Colonic mucosa (tissue), 4 donors: ENCODE data around the gene TPRG1L. TPM values are rescaled to one million over a fixed set of nuclear protein-coding genes. Genes with fewer than 3 reads are reported as not detected.

ENCODE experiments used
- DNase-seq: peaks from one replicate; pipeline ENCODE4 v3.0.0-alpha.2; 2020
- H3K27ac ChIP-seq: fragments of 200-600 bp; one replicate; pipeline ENCODE4 v1.8.0; 2021
- H3K27me3 ChIP-seq: fragments of 200-600 bp; one replicate; pipeline ENCODE4 v1.8.0; 2021
- H3K36me3 ChIP-seq: fragments of 200-600 bp; one replicate; pipeline ENCODE4 v1.8.0; 2021
- H3K4me1 ChIP-seq: fragments of 200-600 bp; one replicate; pipeline ENCODE4 v1.8.0; 2021; ENCODE audit warnings: mild to moderate bottlenecking
- H3K4me3 ChIP-seq: fragments of 200-600 bp; one replicate; pipeline ENCODE4 v1.8.0; 2021
- H3K9ac ChIP-seq, 2 donors: one replicate each; pipeline ENCODE4 v1.7.0; 2013; ENCODE audit warnings: control low read depth in 2 of 2, low read depth in 2 of 2, low read length in 2 of 2
- H3K9me3 ChIP-seq: fragments of 200-600 bp; one replicate; pipeline ENCODE4 v1.8.0; 2021
- intact Hi-C: fragments of 100-400 bp; cut with DNase I; formaldehyde crosslinking; loops from one replicate; pipeline ENCODE4 v1.14.1; 2022
- total RNA-seq, 2 donors: library from RNA; stranded (reverse); fragmentation: NEBNext Ultra II Directional in 1 of 2; extraction: Animal tissue kit (Norgen Biotek cat#: 25700) in 1 of 2; gene quantifications; one replicate each; pipeline ENCODE4 v1.2.1, GENCODE V29; 2021
- TF ChIP-seq, protein P1 (sequence below): fragments of 200-600 bp; IDR thresholded peaks from one replicate; pipeline ENCODE4 v1.8.0; 2022; ENCODE audit warnings: antibody characterized with exemption, mild to moderate bottlenecking
- donor health status: healthy.
- donor health status: DM: no; HTN: no; CAD: no.
- donor health status: DM: no; HTN: no; CAD: no.

The TPRG1L gene
- total RNA-seq, 2 donors from 2014 or later, result 63.0 to 81.5 TPM

DNA sequence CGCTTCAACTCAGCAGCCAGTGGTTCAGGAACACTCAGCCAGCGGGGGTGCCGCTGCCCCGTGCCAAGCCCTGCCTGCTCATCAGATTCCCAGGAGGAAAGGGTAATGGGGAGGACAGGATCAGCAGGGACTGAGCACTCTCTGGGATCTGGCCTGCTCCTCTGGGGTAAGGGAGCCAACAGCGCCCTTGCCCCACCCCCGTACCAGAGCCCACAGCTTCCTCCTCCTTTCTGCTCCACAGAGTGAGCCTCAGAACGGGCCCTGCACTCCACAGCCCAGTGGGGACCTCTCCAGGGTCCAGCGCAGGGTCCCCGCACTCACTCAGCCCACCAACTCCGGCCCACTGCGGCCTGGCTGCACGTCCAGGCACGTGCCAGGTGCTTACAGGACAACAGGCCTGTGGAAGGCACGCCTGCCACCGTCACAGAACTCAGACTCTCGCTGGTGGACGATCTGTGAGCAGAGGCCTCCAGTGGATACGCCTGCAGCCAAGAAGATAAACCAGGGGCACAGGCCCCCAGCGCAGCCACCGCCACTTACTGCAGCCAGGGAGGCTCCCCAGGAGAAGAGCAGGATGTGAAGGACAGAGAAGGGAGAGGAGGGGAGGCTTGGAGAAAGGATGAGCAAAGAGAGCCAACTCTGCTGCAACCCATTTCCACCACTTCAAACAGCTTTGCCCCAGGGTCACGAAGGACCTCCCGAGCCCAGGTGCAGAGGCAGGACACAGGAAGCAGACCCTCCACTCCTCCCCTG lies 15.6 kb upstream of the TPRG1L start:
- no peak for DNase-seq
- no peaks in the 10 kb centered on the region for H3K9me3 ChIP-seq
- H3K4me1 ChIP-seq, result peaks cover 8% of the 10 kb centered on the region
- H3K4me3 ChIP-seq, result no peak overlapping the region
- TF ChIP-seq, protein P1, sequence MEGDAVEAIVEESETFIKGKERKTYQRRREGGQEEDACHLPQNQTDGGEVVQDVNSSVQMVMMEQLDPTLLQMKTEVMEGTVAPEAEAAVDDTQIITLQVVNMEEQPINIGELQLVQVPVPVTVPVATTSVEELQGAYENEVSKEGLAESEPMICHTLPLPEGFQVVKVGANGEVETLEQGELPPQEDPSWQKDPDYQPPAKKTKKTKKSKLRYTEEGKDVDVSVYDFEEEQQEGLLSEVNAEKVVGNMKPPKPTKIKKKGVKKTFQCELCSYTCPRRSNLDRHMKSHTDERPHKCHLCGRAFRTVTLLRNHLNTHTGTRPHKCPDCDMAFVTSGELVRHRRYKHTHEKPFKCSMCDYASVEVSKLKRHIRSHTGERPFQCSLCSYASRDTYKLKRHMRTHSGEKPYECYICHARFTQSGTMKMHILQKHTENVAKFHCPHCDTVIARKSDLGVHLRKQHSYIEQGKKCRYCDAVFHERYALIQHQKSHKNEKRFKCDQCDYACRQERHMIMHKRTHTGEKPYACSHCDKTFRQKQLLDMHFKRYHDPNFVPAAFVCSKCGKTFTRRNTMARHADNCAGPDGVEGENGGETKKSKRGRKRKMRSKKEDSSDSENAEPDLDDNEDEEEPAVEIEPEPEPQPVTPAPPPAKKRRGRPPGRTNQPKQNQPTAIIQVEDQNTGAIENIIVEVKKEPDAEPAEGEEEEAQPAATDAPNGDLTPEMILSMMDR, result no peak
- no peaks in the 10 kb centered on the region for H3K36me3 ChIP-seq
- no peak overlapping the region for H3K9ac ChIP-seq
- H3K27ac ChIP-seq, result no peak overlapping the region
- intact Hi-C loops, result no loop called here
- peaks cover 7% of the 10 kb centered on the region for H3K27me3 ChIP-seq

DNA sequence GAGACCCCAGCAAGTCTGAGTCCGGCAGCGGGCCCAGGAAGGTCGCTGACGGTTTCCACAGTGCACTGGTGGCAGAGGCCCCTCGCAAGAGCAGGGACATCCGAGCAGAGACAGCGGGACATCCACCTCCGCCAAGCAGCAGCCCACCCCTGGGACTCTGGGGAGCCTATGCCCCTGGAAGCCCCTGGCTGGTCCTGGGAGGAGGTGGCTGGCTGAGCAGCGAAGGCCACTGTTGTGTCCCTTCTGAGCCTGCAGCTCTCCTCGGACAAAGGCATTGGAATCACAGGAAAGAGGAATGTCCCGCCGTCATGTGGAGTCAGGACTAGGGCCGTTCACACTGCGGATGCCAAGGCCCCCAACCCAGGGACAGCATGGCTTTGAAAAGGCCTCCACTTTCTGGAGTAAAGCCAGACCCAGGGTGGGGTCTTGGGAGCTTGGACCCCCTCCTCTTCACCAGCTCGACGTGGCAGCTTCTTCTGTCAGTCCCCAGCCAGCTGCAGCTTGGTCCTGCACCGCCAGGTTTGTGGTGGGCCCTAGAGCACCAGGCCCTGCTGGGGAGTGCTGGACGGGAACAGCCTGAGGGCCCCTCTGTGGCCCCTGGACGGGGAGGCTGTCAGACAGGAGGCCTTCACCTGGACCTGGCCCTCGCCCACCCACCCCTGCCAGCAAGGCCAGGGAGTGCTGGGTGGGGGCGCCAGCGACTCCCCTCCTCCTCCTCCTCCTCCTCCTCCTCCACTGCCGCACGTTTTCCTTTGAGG lies 14.9 kb upstream of the TPRG1L start:
- DNase-seq, result no peak
- H3K27ac ChIP-seq, result no peak overlapping the region

DNA sequence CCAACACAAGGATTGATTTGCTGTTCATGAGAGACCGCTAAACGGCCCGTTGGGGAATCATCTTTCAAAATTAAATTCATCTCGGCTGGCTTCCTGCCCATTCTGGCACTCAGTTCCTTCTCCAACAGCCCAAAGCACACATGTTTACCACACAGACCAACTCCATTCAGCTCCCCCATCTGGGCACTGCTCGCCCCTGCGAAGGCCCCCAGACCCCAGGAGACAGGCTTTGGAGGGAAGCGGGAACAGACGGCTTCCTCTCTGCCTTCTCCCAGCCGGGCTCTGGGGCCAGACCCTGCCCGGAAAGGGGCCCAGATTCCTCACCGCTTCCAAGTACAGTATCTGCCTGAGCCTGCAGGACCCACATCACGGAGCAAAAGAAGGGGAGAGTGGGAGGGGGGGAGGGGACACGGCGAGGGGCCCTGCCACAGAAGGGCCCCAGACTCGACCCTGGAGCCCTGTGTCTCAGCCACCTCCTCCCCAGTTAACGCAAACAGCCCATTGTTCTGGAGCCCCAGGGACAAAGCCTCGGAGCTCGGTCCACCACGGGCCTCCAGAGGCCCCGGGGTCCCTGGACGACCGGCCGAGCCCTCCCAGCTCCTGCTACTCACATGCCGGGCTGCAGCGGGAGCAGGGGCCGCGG lies 14.2 kb upstream of the TPRG1L start:
- Histone ChIP-seq H3K9ac (no peak overlapping the region), H3K4me1 (peaks cover 8% of the 10 kb centered on the region), H3K9me3 (no peaks in the 10 kb centered on the region), H3K27ac (no peak overlapping the region), H3K27me3 (peaks cover 7% of the 10 kb centered on the region), H3K4me3 (peak overlapping the region; percentile 44), H3K36me3 (no peaks in the 10 kb centered on the region)
- intact Hi-C loops, result no loop called here
- TF ChIP-seq, protein P1, result no peak
- DNase-seq, result no peak

More for the DNA sequence above, 14.9 kb upstream of the TPRG1L start:
- intact Hi-C loops, result no loop called here
- Histone ChIP-seq H3K4me3 (no peak overlapping the region), H3K27me3 (peaks cover 7% of the 10 kb centered on the region), H3K4me1 (peaks cover 8% of the 10 kb centered on the region), H3K9ac (no peak overlapping the region), H3K9me3 (no peaks in the 10 kb centered on the region), H3K36me3 (no peaks in the 10 kb centered on the region)
- TF ChIP-seq, protein P1, result no peak

DNA sequence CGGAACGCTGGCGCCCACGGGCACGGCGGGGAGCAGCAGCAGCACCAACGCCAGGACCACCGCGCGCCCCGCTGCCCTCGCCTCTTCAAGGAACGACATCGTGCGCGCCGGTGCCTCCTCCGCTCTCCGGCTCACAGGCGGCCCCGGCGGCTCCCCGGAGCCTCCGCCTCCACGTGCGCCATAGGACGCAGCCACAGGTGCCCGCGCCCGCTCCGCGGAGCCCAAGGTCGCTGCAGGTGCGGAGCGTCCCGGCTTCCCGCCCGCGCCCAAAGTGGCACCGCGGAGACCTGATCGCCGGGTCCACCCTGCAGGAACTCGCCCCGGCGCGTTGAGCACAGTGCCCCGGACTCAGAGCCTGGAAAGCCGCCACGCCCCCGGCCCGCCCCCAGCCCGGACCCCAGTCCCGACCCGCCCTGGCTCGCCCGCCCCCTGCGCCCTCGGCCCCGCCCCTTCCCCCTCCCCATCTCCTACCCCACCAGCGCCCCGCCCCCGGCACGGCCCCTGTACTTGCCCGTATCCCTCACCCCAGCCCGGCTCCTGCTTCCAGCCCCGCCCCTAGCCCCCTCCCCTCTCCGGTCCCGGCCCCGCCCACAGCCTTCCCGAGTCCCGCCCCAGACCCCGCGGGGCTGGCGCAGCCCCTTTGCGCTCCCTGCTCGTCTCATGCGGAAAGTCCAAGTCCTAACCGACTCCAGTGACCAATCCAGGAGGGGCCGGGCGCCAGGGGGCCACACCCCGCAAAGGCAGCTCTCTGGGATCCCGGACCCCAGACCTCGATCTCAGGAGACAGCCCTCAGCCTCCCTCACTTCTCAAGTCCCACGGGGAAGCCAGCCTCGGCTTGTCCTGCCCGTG lies 13.4 kb upstream of the TPRG1L start, which contains the start of gene MEGF6:
Gene MEGF6 (minus strand): TSS at position 339 of the 850 bp plus-strand sequence. CDS start 240 bp downstream, at position 99.
- peak within 1 kb of the TSS; percentile 44 for H3K4me3 ChIP-seq
- peaks cover 8% of the 10 kb centered on the region for H3K4me1 ChIP-seq
- H3K9ac ChIP-seq, result no peak within 1 kb of the TSS
- peaks cover 7% of the 10 kb centered on the region for H3K27me3 ChIP-seq
- peak; percentile 74 for DNase-seq
- intact Hi-C loops, result no loop called here
- H3K27ac ChIP-seq, result no peak within 1 kb of the TSS
- TF ChIP-seq, protein P1, result no peak
- no peaks in the 10 kb centered on the region for H3K36me3 ChIP-seq
- no peaks in the 10 kb centered on the region for H3K9me3 ChIP-seq

DNA sequence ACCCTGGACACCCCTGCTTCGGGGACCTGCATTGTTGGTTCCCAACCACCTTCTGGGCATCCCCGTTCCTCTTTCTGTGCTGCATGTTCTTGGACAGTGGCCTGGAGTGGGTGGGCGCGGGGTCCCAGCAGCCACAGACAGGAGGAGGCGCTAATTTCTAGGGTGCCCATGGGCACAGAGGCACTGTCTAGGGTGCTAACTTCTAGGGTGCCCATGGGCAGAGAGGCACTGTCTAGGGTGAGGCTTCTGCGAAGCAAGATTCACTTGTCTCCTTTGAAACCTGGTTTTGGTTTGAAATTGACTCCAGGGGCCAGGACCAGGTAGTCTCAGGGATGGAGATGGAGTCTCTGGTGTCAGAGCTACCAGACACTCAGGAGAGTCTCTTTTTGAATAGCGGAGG lies 12.7 kb upstream of the TPRG1L start:
- Histone ChIP-seq H3K9me3 (no peaks in the 10 kb centered on the region), H3K9ac (no peak overlapping the region), H3K27me3 (peaks cover 7% of the 10 kb centered on the region), H3K4me1 (peaks cover 8% of the 10 kb centered on the region), H3K36me3 (no peaks in the 10 kb centered on the region), H3K27ac (no peak overlapping the region), H3K4me3 (peak overlapping the region; percentile 44)
- TF ChIP-seq, protein P1, result no peak
- intact Hi-C loops, result no loop called here
- DNase-seq, result no peak
